ENCODE data around the gene ANKUB1.

ANKUB1 gene

DNA sequence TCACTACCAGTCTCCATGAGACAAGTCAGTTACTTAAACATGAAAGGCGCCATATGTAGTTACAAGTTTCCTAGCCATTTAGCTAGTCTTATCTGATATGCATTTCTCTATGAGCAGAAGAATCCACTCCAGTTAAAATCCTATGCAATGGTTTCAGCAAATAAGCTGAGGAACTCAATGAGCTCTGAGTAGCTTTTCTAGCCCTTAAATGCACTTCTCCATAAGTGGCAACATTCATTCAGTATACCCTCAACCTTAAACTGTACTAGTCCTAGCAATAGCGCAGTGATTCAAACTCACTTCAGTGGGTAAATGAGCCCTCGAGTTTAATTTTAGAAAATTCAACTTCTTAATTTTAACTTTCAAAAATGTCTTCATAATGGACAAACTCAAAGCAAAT, 47.7 kb downstream of the ANKUB1 start:
- H3K36me3 ChIP-seq (ENCODE audit: low read length), result peaks cover 22% of the 10 kb centered on the region; the same call in 1 of the 2 replicates
- TF ChIP-seq CTCF (IDR thresholded peaks at IDR 0.05; ENCODE audit: insufficient read depth, low read length, poor library complexity, severe bottlenecking) (no peak), EZH2phosphoT487 (conservative IDR thresholded peaks at IDR 0.05; ENCODE audit: low read length) (no peak)

GRCh38 chr3:149744151-149744550, 48.2 kb downstream of the ANKUB1 start:
- no peak overlapping the region for H3K4me2 ChIP-seq (ENCODE audit: low read depth, low read length, poor library complexity, severe bottlenecking)
- no peak overlapping the region for H3K9ac ChIP-seq (ENCODE audit: low read length)
- no peak overlapping the region for H2AFZ ChIP-seq (ENCODE audit: low read depth, low read length, severe bottlenecking)
- no peaks in the 10 kb centered on the region for H3K9me3 ChIP-seq (ENCODE audit: insufficient read depth, low read length)
- TF ChIP-seq EZH2phosphoT487 (conservative IDR thresholded peaks at IDR 0.05; ENCODE audit: low read length) (no peak), CTCF (IDR thresholded peaks at IDR 0.05; ENCODE audit: insufficient read depth, low read length, poor library complexity, severe bottlenecking) (no peak)
- H3K27ac ChIP-seq (ENCODE audit: low read depth, low read length), result no peak overlapping the region
- H3K27me3 ChIP-seq (ENCODE audit: low read length), result no peaks in the 10 kb centered on the region
- H3F3A ChIP-seq (ENCODE audit: insufficient read depth), result no peaks in the 10 kb centered on the region
- no peaks in the 10 kb centered on the region for H4K20me1 ChIP-seq (ENCODE audit: low read depth, low read length)
- H3K36me3 ChIP-seq (ENCODE audit: low read length), result peaks cover 19% of the 10 kb centered on the region; the same call in 1 of the 2 replicates
- no peaks in the 10 kb centered on the region for H3K9me2 ChIP-seq (replicated peaks; ENCODE audit: insufficient read depth, low read length)
- no peak overlapping the region for H3K4me3 ChIP-seq (ENCODE audit: insufficient read depth, low read length, poor library complexity, severe bottlenecking)
- H3K79me2 ChIP-seq (ENCODE audit: insufficient read depth, low read length), result no peaks in the 10 kb centered on the region

More for the DNA sequence above, 47.7 kb downstream of the ANKUB1 start:
- no peaks in the 10 kb centered on the region for H3K79me2 ChIP-seq (ENCODE audit: insufficient read depth, low read length)
- H4K20me1 ChIP-seq (ENCODE audit: low read depth, low read length), result no peaks in the 10 kb centered on the region
- no peak overlapping the region for H3K4me2 ChIP-seq (ENCODE audit: low read depth, low read length, poor library complexity, severe bottlenecking)
- no peaks in the 10 kb centered on the region for H3K9me3 ChIP-seq (ENCODE audit: insufficient read depth, low read length)
- H3K4me3 ChIP-seq (ENCODE audit: insufficient read depth, low read length, poor library complexity, severe bottlenecking), result no peak overlapping the region
- no peak overlapping the region for H3K9ac ChIP-seq (ENCODE audit: low read length)
- no peaks in the 10 kb centered on the region for H3K9me2 ChIP-seq (replicated peaks; ENCODE audit: insufficient read depth, low read length)
- H3K27me3 ChIP-seq (ENCODE audit: low read length), result no peaks in the 10 kb centered on the region
- H3F3A ChIP-seq (ENCODE audit: insufficient read depth), result no peaks in the 10 kb centered on the region
- H2AFZ ChIP-seq (ENCODE audit: low read depth, low read length, severe bottlenecking), result no peak overlapping the region
- H3K27ac ChIP-seq (ENCODE audit: low read depth, low read length), result no peak overlapping the region

DNA sequence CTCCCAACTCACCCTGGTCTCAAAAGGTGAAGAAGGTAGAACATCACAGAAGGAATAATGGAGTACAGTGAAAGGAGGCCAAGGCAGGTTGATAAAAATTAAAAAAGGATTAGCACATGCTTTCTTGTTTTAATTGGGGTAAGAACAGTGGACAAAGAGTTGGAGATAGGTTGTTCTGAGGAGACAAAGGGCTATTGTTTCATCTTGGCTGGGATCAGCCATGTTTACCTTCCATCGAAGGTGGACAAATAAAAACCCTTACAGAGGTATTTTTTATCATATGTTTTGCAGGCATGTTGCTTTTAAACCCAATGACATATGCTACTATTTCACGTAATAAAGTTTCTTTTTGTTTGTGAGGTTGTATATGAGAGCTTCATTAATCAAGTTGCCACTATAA, 53.0 kb downstream of the ANKUB1 start:
- Histone ChIP-seq H3K27me3 (ENCODE audit: low read length) (no peaks in the 10 kb centered on the region), H3K27ac (ENCODE audit: low read depth, low read length) (no peak overlapping the region), H3K9me3 (ENCODE audit: insufficient read depth, low read length) (no peaks in the 10 kb centered on the region), H3K9me2 (replicated peaks; ENCODE audit: insufficient read depth, low read length) (no peaks in the 10 kb centered on the region), H3F3A (ENCODE audit: insufficient read depth) (no peaks in the 10 kb centered on the region), H3K36me3 (ENCODE audit: low read length) (peaks cover 14% of the 10 kb centered on the region; the same call in 1 of the 2 replicates), H3K79me2 (ENCODE audit: insufficient read depth, low read length) (no peaks in the 10 kb centered on the region), H3K9ac (ENCODE audit: low read length) (no peak overlapping the region), H2AFZ (ENCODE audit: low read depth, low read length, severe bottlenecking) (no peak overlapping the region), H3K4me3 (ENCODE audit: insufficient read depth, low read length, poor library complexity, severe bottlenecking) (no peak overlapping the region), H3K4me2 (ENCODE audit: low read depth, low read length, poor library complexity, severe bottlenecking) (no peak overlapping the region), H4K20me1 (ENCODE audit: low read depth, low read length) (no peaks in the 10 kb centered on the region)
- TF ChIP-seq EZH2phosphoT487 (conservative IDR thresholded peaks at IDR 0.05; ENCODE audit: low read length) (no peak), CTCF (IDR thresholded peaks at IDR 0.05; ENCODE audit: insufficient read depth, low read length, poor library complexity, severe bottlenecking) (no peak)
